C4-2B (cell line): ENCODE measurements around the gene AHCYL2.
"Not testable (repeated sequence)": the region's sequence is repeated elsewhere in the genome, so short reads cannot be mapped to it uniquely, and the experiment has no call there.

Experiments
- H3K27ac ChIP-seq: fragments of 450-650 bp; 2 replicates; pipeline ENCODE4 v1.5.1; 2017
- CTCF ChIP-seq: fragments of 450-650 bp; conservative IDR thresholded peaks from 2 replicates; pipeline ENCODE4 v1.5.1; 2017; ENCODE audit warnings: mild to moderate bottlenecking
- ZFX ChIP-seq: fragments of 450-650 bp; IDR thresholded peaks from 2 replicates; pipeline ENCODE4 v1.6.1; 2017

The AHCYL2 gene

GRCh38 chr7:129351320-129351719 is 126.5 kb downstream of the AHCYL2 start:
- TF ChIP-seq ZFX (no peak), CTCF (no peak)
- no peak overlapping the region for H3K27ac ChIP-seq

GRCh38 chr7:129353104-129353503 is 128.3 kb downstream of the AHCYL2 start:
- not testable (repeated sequence) for H3K27ac ChIP-seq

GRCh38 chr7:129354428-129355157 is 129.8 kb downstream of the AHCYL2 start:
- TF ChIP-seq ZFX (no peak), CTCF (no peak)

GRCh38 chr7:129356176-129356575 is 131.3 kb downstream of the AHCYL2 start:
- H3K27ac ChIP-seq: no peak overlapping the region
- TF ChIP-seq CTCF (no peak), ZFX (no peak)

More at GRCh38 chr7:129354428-129355157, 129.8 kb downstream of the AHCYL2 start:
- no peak overlapping the region for H3K27ac ChIP-seq

- TF ChIP-seq ZFX: no peak
- no peak for TF ChIP-seq CTCF
- H3K27ac ChIP-seq: no peak overlapping the region
Measured at GRCh38 chr7:129359176-129359575, 134.3 kb downstream of the AHCYL2 start.

GRCh38 chr7:129359638-129360037 is 134.8 kb downstream of the AHCYL2 start:
- no peak for TF ChIP-seq ZFX
- no peak for TF ChIP-seq CTCF
- H3K27ac ChIP-seq: no peak overlapping the region

- TF ChIP-seq CTCF (no peak), ZFX (no peak)
- no peak overlapping the region for H3K27ac ChIP-seq
Measured at GRCh38 chr7:129361771-129362170, 136.9 kb downstream of the AHCYL2 start.

GRCh38 chr7:129362496-129362895 is 137.7 kb downstream of the AHCYL2 start:
- no peak overlapping the region for H3K27ac ChIP-seq
- TF ChIP-seq CTCF (no peak), ZFX (no peak)
